Psoas muscle (tissue), 8 donors: Measurements from ENCODE around the gene RCOR2. TPM values are rescaled to one million over a fixed set of nuclear protein-coding genes. Genes with fewer than 3 reads are reported as not detected.

Experiments
- ATAC-seq, 4 donors: fragments of 200-7000 bp; cut with Tn5 transposase; one replicate each; pipeline ENCODE4 v1.9.1; 2020; ENCODE audit warnings: moderate library complexity in 3 of 4, mild to moderate bottlenecking in 2 of 4
- DNase-seq, 2 donors: peaks; one replicate each; pipeline ENCODE4 v3.0.0-alpha.2; 2020
- H3K27ac ChIP-seq: fragments of 200-600 bp; one replicate; pipeline ENCODE4 v1.8.0; 2022
- H3K27me3 ChIP-seq, 3 donors: fragments of 200-600 bp in 1 of 3; one replicate each; pipeline versions ENCODE4 v1.6.1 to v1.8.0; 2013 to 2022; ENCODE audit warnings: low read length in 2 of 3, mild to moderate bottlenecking in 2 of 3, moderate library complexity in 1 of 3; ENCODE audit not compliant: insufficient read depth in 3 of 3
- H3K36me3 ChIP-seq, 2 donors: fragments of 200-600 bp in 1 of 2; one replicate each; pipeline versions ENCODE4 v1.6.1 to v1.8.0; 2013 to 2022; ENCODE audit warnings: low read depth in 1 of 2, mild to moderate bottlenecking in 1 of 2, moderate library complexity in 1 of 2; ENCODE audit not compliant: insufficient read depth in 1 of 2
- H3K4me1 ChIP-seq: fragments of 200-600 bp; one replicate; pipeline ENCODE4 v1.8.0; 2022
- H3K4me3 ChIP-seq: fragments of 200-600 bp; one replicate; pipeline ENCODE4 v1.8.0; 2022; ENCODE audit warnings: mild to moderate bottlenecking
- H3K9me3 ChIP-seq: fragments of 200-600 bp; one replicate; pipeline ENCODE4 v1.8.0; 2022
- WGBS, 3 donors: extraction: QIAGEN DNeasy Blood & Tissue Kit; methylation state at CpG; one replicate each; pipeline versions ENCODE4 v1.1.6 to v1.1.7; 2013; 5-methylcytosine and 5-hydroxymethylcytosine counted together
- intact Hi-C, 2 donors: fragments of 100-400 bp; cut with DNase I; formaldehyde crosslinking; loops; one replicate each; pipeline versions ENCODE4 v1.11.0 to v1.14.2; 2022
- polyA plus RNA-seq, 3 donors: library from polyadenylated mRNA; stranded (reverse); fragments of 200-250 nt; gene quantifications; one replicate each; pipeline ENCODE4 v1.2.3, GENCODE V29; 2013
- total RNA-seq, 4 donors: library from RNA; stranded (reverse); fragmentation: NEBNext Ultra II Directional in 2 of 4; extraction: Animal tissue kit (Norgen Biotek cat#: 25700) in 2 of 4; gene quantifications; one replicate each; pipeline versions ENCODE4 v1.2.1 to v1.2.4, GENCODE V29; 2021 to 2023
- TF ChIP-seq, protein P1 (sequence below): fragments of 200-600 bp; IDR thresholded peaks from one replicate; pipeline ENCODE4 v1.8.0; 2022; ENCODE audit warnings: antibody characterized with exemption
- donor health status: healthy with polysubstance abuse.
- donor health status: DM: no; HTN: no; CAD: no; lungs with moderate emphysema.
- donor health status: Bipolar disorder and iron deficiency.
- donor health status: healthy.
- donor health status: DM: yes; HTN: yes; CAD: no.
- donor health status: DM: no; HTN: no; CAD: no.
- donor health status: DM: no; HTN: no; CAD: no.
- donor health status: DM: yes; HTN: yes; CAD: no.

Gene RCOR2
- total and polyA plus RNA-seq, 7 donors: 0.07 to 2.1 (median 0.66) TPM

GRCh38 chr11:63889344-63889743, 27.6 kb downstream of the RCOR2 start:
- Histone ChIP-seq H3K36me3 (no peaks in the 10 kb centered on the region), H3K4me1 (peaks cover 11% of the 10 kb centered on the region), H3K9me3 (no peaks in the 10 kb centered on the region), H3K27me3 (no peaks in the 10 kb centered on the region), H3K4me3 (no peak overlapping the region), H3K27ac (no peak overlapping the region)
- 76 to 91% (median 82%) methylated on average over 6 of the region's 6 CpGs for WGBS, 3 donors
- ATAC-seq: no peak
- DNase-seq: no peak
- TF ChIP-seq, protein P1, sequence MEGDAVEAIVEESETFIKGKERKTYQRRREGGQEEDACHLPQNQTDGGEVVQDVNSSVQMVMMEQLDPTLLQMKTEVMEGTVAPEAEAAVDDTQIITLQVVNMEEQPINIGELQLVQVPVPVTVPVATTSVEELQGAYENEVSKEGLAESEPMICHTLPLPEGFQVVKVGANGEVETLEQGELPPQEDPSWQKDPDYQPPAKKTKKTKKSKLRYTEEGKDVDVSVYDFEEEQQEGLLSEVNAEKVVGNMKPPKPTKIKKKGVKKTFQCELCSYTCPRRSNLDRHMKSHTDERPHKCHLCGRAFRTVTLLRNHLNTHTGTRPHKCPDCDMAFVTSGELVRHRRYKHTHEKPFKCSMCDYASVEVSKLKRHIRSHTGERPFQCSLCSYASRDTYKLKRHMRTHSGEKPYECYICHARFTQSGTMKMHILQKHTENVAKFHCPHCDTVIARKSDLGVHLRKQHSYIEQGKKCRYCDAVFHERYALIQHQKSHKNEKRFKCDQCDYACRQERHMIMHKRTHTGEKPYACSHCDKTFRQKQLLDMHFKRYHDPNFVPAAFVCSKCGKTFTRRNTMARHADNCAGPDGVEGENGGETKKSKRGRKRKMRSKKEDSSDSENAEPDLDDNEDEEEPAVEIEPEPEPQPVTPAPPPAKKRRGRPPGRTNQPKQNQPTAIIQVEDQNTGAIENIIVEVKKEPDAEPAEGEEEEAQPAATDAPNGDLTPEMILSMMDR: no peak
- intact Hi-C loops: no loop called here

- ATAC-seq (peak; percentile 54 to 72 (median 62)), DNase-seq (peak; percentile 62 to 71)
- Histone ChIP-seq H3K27me3 (no peaks in the 10 kb centered on the region), H3K4me3 (peak overlapping the region; percentile 44), H3K27ac (peak overlapping the region; percentile 53), H3K9me3 (no peaks in the 10 kb centered on the region), H3K36me3 (no peaks in the 10 kb centered on the region), H3K4me1 (peaks cover 11% of the 10 kb centered on the region)
- intact Hi-C loops: no loop called here
- WGBS, 3 donors: 49 to 56% (median 49%) methylated on average over 23 to 25 of the region's 25 CpGs
- TF ChIP-seq, protein P1: no peak
These were observed 28.5 kb downstream of the RCOR2 start for GRCh38 chr11:63888170-63889086.

DNA sequence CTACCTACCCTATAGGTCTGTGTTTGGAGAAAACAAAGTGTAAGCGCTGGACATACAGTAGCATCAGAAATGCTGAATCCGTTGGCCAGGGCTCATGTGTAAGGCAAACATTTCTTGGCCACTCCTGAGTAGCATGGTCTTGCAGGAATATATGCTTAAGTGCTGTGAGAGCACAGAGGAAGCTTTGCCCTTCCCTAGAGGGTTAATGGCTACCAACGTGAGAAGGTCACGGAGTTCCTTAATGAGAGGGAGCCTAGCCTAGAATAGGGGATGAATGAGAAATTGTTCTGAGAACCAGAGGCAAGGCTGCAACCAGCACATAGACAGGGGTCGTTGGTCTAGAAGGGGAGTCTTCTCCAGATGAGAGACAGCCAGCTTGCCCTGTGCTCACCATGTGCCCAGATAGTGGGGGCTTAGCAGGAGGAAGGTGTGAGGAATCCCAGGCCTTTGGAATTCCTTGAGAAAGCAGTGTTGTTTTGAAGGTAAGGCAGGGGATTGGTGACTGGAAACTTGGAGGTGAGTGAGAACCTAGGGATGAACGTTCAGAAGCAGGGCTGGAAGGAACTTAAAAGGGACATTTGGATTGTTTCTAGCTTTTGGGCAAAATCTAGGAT, 29.5 kb downstream of the RCOR2 start:
- H3K4me3 ChIP-seq: no peak overlapping the region
- H3K9me3 ChIP-seq: no peaks in the 10 kb centered on the region
- DNase-seq: no peak
- H3K4me1 ChIP-seq: peaks cover 11% of the 10 kb centered on the region
- H3K27ac ChIP-seq: no peak overlapping the region
- no peak for ATAC-seq
- WGBS, 3 donors: 54 to 60% (median 58%) methylated on average over 6 of the region's 6 CpGs
- H3K36me3 ChIP-seq: no peaks in the 10 kb centered on the region
- no peaks in the 10 kb centered on the region for H3K27me3 ChIP-seq
- intact Hi-C loops: no loop called here
- TF ChIP-seq, protein P1: no peak

GRCh38 chr11:63884196-63884932, 32.6 kb downstream of the RCOR2 start:
- WGBS, 3 donors: 92 to 97% (median 94%) methylated on average over 4 of the region's 4 CpGs
- Histone ChIP-seq H3K9me3 (no peaks in the 10 kb centered on the region), H3K36me3 (no peaks in the 10 kb centered on the region), H3K4me1 (peaks cover 19% of the 10 kb centered on the region), H3K27ac (no peak overlapping the region), H3K27me3 (no peaks in the 10 kb centered on the region), H3K4me3 (no peak overlapping the region)
- intact Hi-C loops: no loop called here
- TF ChIP-seq, protein P1: no peak
- ATAC-seq (no peak), DNase-seq (no peak)
